WTC11 (cell line): ENCODE measurements around the gene MCUR1.
"Not testable (repeated sequence)": the region's sequence is repeated elsewhere in the genome, so short reads cannot be mapped to it uniquely, and the experiment has no call there.

ENCODE experiments used
- RELA ChIP-seq: sonication (generic); formaldehyde crosslinking; IDR thresholded peaks from 2 replicates; pipeline ENCODE4 v1.8.1; 2022; ENCODE audit warnings: missing genetic modification reagents, mild to moderate bottlenecking, borderline replicate concordance
- TF ChIP-seq, protein P1 (sequence below): sonication (generic); formaldehyde crosslinking; conservative IDR thresholded peaks from 2 replicates; pipeline ENCODE4 v1.8.1; 2022; ENCODE audit warnings: mild to moderate bottlenecking, missing genetic modification reagents
- TF ChIP-seq, protein P2 (sequence below): fragments of 200-600 bp; IDR thresholded peaks from 2 replicates; pipeline ENCODE4 v1.8.0; 2022; ENCODE audit warnings: antibody characterized with exemption

- TF ChIP-seq, protein P1, sequence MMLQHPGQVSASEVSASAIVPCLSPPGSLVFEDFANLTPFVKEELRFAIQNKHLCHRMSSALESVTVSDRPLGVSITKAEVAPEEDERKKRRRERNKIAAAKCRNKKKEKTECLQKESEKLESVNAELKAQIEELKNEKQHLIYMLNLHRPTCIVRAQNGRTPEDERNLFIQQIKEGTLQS = not testable (repeated sequence)
- TF ChIP-seq, protein P2, sequence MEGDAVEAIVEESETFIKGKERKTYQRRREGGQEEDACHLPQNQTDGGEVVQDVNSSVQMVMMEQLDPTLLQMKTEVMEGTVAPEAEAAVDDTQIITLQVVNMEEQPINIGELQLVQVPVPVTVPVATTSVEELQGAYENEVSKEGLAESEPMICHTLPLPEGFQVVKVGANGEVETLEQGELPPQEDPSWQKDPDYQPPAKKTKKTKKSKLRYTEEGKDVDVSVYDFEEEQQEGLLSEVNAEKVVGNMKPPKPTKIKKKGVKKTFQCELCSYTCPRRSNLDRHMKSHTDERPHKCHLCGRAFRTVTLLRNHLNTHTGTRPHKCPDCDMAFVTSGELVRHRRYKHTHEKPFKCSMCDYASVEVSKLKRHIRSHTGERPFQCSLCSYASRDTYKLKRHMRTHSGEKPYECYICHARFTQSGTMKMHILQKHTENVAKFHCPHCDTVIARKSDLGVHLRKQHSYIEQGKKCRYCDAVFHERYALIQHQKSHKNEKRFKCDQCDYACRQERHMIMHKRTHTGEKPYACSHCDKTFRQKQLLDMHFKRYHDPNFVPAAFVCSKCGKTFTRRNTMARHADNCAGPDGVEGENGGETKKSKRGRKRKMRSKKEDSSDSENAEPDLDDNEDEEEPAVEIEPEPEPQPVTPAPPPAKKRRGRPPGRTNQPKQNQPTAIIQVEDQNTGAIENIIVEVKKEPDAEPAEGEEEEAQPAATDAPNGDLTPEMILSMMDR = not testable (repeated sequence)
- not testable (repeated sequence) for TF ChIP-seq RELA (CRISPR knock-in tag)
Observed at GRCh38 chr6:13828656-13829301, 14.4 kb upstream of the MCUR1 start.
